ENCODE results near the gene ROS1. TPM values are rescaled to one million over a fixed set of nuclear protein-coding genes. Genes with fewer than 3 reads are reported as not detected.

Gene ROS1
- total RNA-seq, 1 experiment from 2014 or later, result not detected

DNA sequence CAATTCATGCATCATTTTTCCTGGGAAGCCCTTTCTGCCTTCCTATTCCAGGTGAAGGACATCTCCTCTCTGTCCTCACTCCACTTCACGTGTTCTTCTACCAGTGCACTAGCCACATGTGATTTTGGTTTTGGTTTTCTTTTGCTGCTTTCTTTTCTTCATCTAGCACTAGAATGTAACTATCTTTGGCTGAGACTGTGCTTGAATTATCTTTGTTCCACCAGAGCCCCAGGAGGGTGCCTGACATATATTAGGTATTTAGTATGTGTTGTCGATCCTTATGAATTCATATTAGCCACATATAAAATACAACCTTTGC is 80.5 kb downstream of the ROS1 start:
- no peak overlapping the region for H3K56ac ChIP-seq (ENCODE audit: insufficient read length, low read depth, low read length)
- H3K4me2 ChIP-seq (ENCODE audit: insufficient read depth, insufficient read length, low read length), result no peak overlapping the region
- no peaks in the 10 kb centered on the region for H3K9me3 ChIP-seq (ENCODE audit: control insufficient read depth, low read depth, low read length)
- Mint-ChIP-seq H3K4me1 (no peaks in the 10 kb centered on the region), H3K4me3 (no peak overlapping the region), H3K27ac (no peak overlapping the region), H3K27me3 (ENCODE audit: low read depth) (no peaks in the 10 kb centered on the region; the same call in 1 of the 2 replicates), H3K36me3 (ENCODE audit: insufficient read depth in 1 of 3, low read depth in 3 of 3) (no peaks in the 10 kb centered on the region), H3K9me3 (no peaks in the 10 kb centered on the region)
- no peak overlapping the region for H2BK20ac ChIP-seq (ENCODE audit: low read depth, low read length, poor library complexity, severe bottlenecking)
- H3K4ac ChIP-seq (ENCODE audit: low read depth, low read length), result no peak overlapping the region
- no peak overlapping the region for H2AFZ ChIP-seq (ENCODE audit: low read length)
- no peak overlapping the region for H3K9ac ChIP-seq (ENCODE audit: extremely low read depth, insufficient read length, low read length)
- no peak overlapping the region for H2BK120ac ChIP-seq (ENCODE audit: low read depth, low read length, poor library complexity, severe bottlenecking)
- DNase-seq, result no peak
- H3K23me2 ChIP-seq (ENCODE audit: insufficient read length, low read depth, low read length, poor library complexity, severe bottlenecking), result peaks cover 3% of the 10 kb centered on the region
- no peak overlapping the region for H3K23ac ChIP-seq (ENCODE audit: insufficient read length, low read depth, low read length)
- no peak overlapping the region for H3K18ac ChIP-seq (ENCODE audit: insufficient read length, low read depth, low read length)
- no CpG with 5 or more reads among the region's 2 CpGs for WGBS (ENCODE audit: extremely low coverage, insufficient read length, low lambda C conversion rate)
- no peak overlapping the region for H2BK5ac ChIP-seq (ENCODE audit: insufficient read length, low read length)
- no peak overlapping the region for H2BK12ac ChIP-seq (ENCODE audit: insufficient read length, low read depth, low read length)
- H4K5ac ChIP-seq (ENCODE audit: insufficient read length, low read depth, low read length), result no peak overlapping the region
- no peaks in the 10 kb centered on the region for H4K20me1 ChIP-seq (ENCODE audit: control insufficient read depth, insufficient read depth, insufficient read length)
- no peaks in the 10 kb centered on the region for H3K79me2 ChIP-seq (ENCODE audit: insufficient read depth, low read length)
- no peak overlapping the region for H4K8ac ChIP-seq (replicated peaks; ENCODE audit: insufficient read length, low read depth, low read length)
- no peaks in the 10 kb centered on the region for H3K27me3 ChIP-seq (ENCODE audit: insufficient read depth, low read length)
- H3K79me1 ChIP-seq (ENCODE audit: insufficient read depth, low read depth, low read length, poor library complexity, severe bottlenecking), result no peaks in the 10 kb centered on the region
- no peak overlapping the region for H3K27ac ChIP-seq (ENCODE audit: insufficient read length, low read depth, low read length)
- H2AK5ac ChIP-seq (ENCODE audit: insufficient read length, low read length), result no peak overlapping the region
- TF ChIP-seq, protein P1, sequence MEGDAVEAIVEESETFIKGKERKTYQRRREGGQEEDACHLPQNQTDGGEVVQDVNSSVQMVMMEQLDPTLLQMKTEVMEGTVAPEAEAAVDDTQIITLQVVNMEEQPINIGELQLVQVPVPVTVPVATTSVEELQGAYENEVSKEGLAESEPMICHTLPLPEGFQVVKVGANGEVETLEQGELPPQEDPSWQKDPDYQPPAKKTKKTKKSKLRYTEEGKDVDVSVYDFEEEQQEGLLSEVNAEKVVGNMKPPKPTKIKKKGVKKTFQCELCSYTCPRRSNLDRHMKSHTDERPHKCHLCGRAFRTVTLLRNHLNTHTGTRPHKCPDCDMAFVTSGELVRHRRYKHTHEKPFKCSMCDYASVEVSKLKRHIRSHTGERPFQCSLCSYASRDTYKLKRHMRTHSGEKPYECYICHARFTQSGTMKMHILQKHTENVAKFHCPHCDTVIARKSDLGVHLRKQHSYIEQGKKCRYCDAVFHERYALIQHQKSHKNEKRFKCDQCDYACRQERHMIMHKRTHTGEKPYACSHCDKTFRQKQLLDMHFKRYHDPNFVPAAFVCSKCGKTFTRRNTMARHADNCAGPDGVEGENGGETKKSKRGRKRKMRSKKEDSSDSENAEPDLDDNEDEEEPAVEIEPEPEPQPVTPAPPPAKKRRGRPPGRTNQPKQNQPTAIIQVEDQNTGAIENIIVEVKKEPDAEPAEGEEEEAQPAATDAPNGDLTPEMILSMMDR (conservative IDR thresholded peaks at IDR 0.05), result no peak
- H3T11ph ChIP-seq (ENCODE audit: low read length), result no peak overlapping the region
- no peak overlapping the region for H4K91ac ChIP-seq (ENCODE audit: insufficient read length, low read depth, low read length)
- H3K14ac ChIP-seq (ENCODE audit: insufficient read depth, low read length), result no peak overlapping the region
- no peaks in the 10 kb centered on the region for H3K4me1 ChIP-seq (ENCODE audit: insufficient read depth, low read length)
- H2BK15ac ChIP-seq (ENCODE audit: low read depth, low read length), result no peak overlapping the region
